Measurements from ENCODE around the gene FAM184B. TPM values are rescaled to one million over a fixed set of nuclear protein-coding genes. Genes with fewer than 3 reads are reported as not detected.

The FAM184B gene
- total RNA-seq, 1 experiment from 2014 or later: 0.07 TPM

DNA sequence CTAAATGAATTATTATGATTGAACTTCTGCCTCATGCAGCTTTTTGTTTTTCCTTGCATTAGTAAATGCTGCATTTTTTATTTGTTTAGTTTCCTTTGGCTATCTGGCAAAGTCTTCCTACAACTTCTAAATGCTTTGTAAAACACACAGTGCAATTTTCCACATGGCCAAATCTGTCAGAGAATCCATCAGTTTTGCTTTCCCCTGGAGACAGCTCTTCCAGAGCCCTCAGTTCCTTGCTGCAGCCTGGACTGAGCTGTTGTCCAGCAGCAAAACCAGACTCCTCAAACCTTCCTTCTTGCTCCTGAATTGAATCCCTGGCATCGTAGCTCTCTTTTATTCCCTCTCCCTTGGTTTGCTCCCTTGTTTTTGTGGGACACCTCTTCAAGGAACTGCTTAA is 124.3 kb downstream of the FAM184B start:
- intact Hi-C loops (cut with micrococcal nuclease): no loop called here
- BruUV-seq (replicated peaks): no TSS peak
- no peak for DNase-seq (ENCODE audit: low read depth, low spot score)
- Histone ChIP-seq H4K20me1 (ENCODE audit: insufficient read depth) (no peaks in the 10 kb centered on the region), H3K4me2 (ENCODE audit: low read length) (no peak overlapping the region), H3K27ac (ENCODE audit: low read depth, low read length) (no peak overlapping the region), H3K4me3 (replicated peaks in 1 of 2; ENCODE audit: low read depth in 1 of 2, low read length in 2 of 2) (no peak overlapping the region), H3K36me3 (ENCODE audit: control insufficient read depth in 1 of 2, insufficient read depth in 2 of 2, low read length in 2 of 2) (no peaks in the 10 kb centered on the region), H3K4me1 (ENCODE audit: control insufficient read depth in 1 of 2, insufficient read depth in 2 of 2, low read length in 2 of 2) (no peaks in the 10 kb centered on the region; a peak in 1 of 4 replicates), H3K79me2 (ENCODE audit: insufficient read depth, low read length) (no peaks in the 10 kb centered on the region), H3K27me3 (ENCODE audit: insufficient read depth, low read length) (no peaks in the 10 kb centered on the region), H3K9me2 (ENCODE audit: insufficient read depth) (no peaks in the 10 kb centered on the region), H3K9me3 (ENCODE audit: control insufficient read depth in 1 of 2, insufficient read depth in 1 of 2, low read depth in 1 of 2, low read length in 2 of 2) (no peaks in the 10 kb centered on the region), H3K9ac (ENCODE audit: low read length) (no peak overlapping the region), H2AFZ (ENCODE audit: low read depth, low read length, poor library complexity, severe bottlenecking) (no peak overlapping the region)
- ChIA-PET RAD21 (ENCODE audit: low non-redundant PET in 1 of 2, low total read pairs in 2 of 2, uncharacterized antibody in 2 of 2, unreplicated experiment in 2 of 2) (interaction anchor here in 1 of 2 experiments (0.7 kb wide), 1 partner anchor 168 kb away, joined by 4 read pairs; no protein-coding TSS in a partner anchor), POLR2A (interaction anchor here (0.6 kb wide), 1 partner anchor 44 kb away, joined by 4 read pairs; no protein-coding TSS in a partner anchor), CTCF (no interaction called here)
- ATAC-seq: no peak
- no peak for TF ChIP-seq YY1 (IDR thresholded peaks at IDR 0.05; ENCODE audit: extremely low read depth, insufficient replicate concordance, low read depth, low read length)
- TF ChIP-seq SP1 (IDR thresholded peaks at IDR 0.05; ENCODE audit: low read depth): no peak
- TF ChIP-seq ZNF274 (IDR thresholded peaks at IDR 0.05; ENCODE audit: low read depth, low read length): no peak
- no peak for TF ChIP-seq EZH2 (IDR thresholded peaks at IDR 0.05)
- TF ChIP-seq JUND (IDR thresholded peaks at IDR 0.05): no peak
- no peak for TF ChIP-seq EZH2phosphoT487 (IDR thresholded peaks at IDR 0.05; ENCODE audit: borderline replicate concordance)
- TF ChIP-seq CBX3 (IDR thresholded peaks at IDR 0.05; ENCODE audit: low read depth): no peak
- TF ChIP-seq POLR2A (IDR thresholded peaks at IDR 0.05; ENCODE audit: borderline replicate concordance, extremely low read depth, insufficient read depth, insufficient read length): no peak
- TF ChIP-seq RAD21 (IDR thresholded peaks at IDR 0.05; ENCODE audit: low read depth): no peak
- no peak for TF ChIP-seq TCF7L2 (IDR thresholded peaks at IDR 0.05; ENCODE audit: borderline replicate concordance, extremely low read depth, insufficient read depth, insufficient read length)
- no peak for TF ChIP-seq CEBPB (IDR thresholded peaks at IDR 0.05; ENCODE audit: low read depth)
- TF ChIP-seq POLR2AphosphoS5 (IDR thresholded peaks at IDR 0.05; ENCODE audit: low read depth, low read length): no peak

GRCh38 chr4:17654701-17655100 is 126.7 kb downstream of the FAM184B start:
- no peaks in the 10 kb centered on the region for H4K20me1 ChIP-seq (ENCODE audit: insufficient read depth)
- H3K27ac ChIP-seq (ENCODE audit: low read depth, low read length): no peak overlapping the region
- ChIA-PET CTCF (no interaction called here), POLR2A (no interaction called here), RAD21 (ENCODE audit: low non-redundant PET in 1 of 2, low total read pairs in 2 of 2, uncharacterized antibody in 2 of 2, unreplicated experiment in 2 of 2) (no interaction called here)
- H2AFZ ChIP-seq (ENCODE audit: low read depth, low read length, poor library complexity, severe bottlenecking): no peak overlapping the region
- no peaks in the 10 kb centered on the region; a peak in 1 of 4 replicates for H3K4me1 ChIP-seq (ENCODE audit: control insufficient read depth in 1 of 2, insufficient read depth in 2 of 2, low read length in 2 of 2)
- H3K9me3 ChIP-seq (ENCODE audit: control insufficient read depth in 1 of 2, insufficient read depth in 1 of 2, low read depth in 1 of 2, low read length in 2 of 2): no peaks in the 10 kb centered on the region
- no peaks in the 10 kb centered on the region for H3K36me3 ChIP-seq (ENCODE audit: control insufficient read depth in 1 of 2, insufficient read depth in 2 of 2, low read length in 2 of 2)
- no peak for TF ChIP-seq CTCF (IDR thresholded peaks at IDR 0.05 in 2 of 3, conservative IDR thresholded peaks at IDR 0.05 in 1 of 3; ENCODE audit: borderline replicate concordance in 1 of 3, insufficient read depth in 1 of 3, low read depth in 2 of 3, low read length in 2 of 3)
- no peak for TF ChIP-seq POLR2AphosphoS5 (IDR thresholded peaks at IDR 0.05; ENCODE audit: low read depth, low read length)
- TF ChIP-seq ZNF274 (IDR thresholded peaks at IDR 0.05; ENCODE audit: low read depth, low read length): no peak
- TF ChIP-seq ATF3 (IDR thresholded peaks at IDR 0.05): no peak
- TF ChIP-seq SP1 (IDR thresholded peaks at IDR 0.05; ENCODE audit: low read depth): no peak
- no peak for TF ChIP-seq JUND (IDR thresholded peaks at IDR 0.05)
- no peak for TF ChIP-seq YY1 (IDR thresholded peaks at IDR 0.05; ENCODE audit: extremely low read depth, insufficient replicate concordance, low read depth, low read length)
- TF ChIP-seq, protein P1, sequence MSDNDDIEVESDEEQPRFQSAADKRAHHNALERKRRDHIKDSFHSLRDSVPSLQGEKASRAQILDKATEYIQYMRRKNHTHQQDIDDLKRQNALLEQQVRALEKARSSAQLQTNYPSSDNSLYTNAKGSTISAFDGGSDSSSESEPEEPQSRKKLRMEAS (IDR thresholded peaks at IDR 0.05): no peak
- TF ChIP-seq TCF7L2 (IDR thresholded peaks at IDR 0.05; ENCODE audit: borderline replicate concordance, extremely low read depth, insufficient read depth, insufficient read length): no peak
- TF ChIP-seq ELF1 (IDR thresholded peaks at IDR 0.05; ENCODE audit: borderline replicate concordance, low read depth): no peak
- no peak for TF ChIP-seq POLR2A (IDR thresholded peaks at IDR 0.05; ENCODE audit: borderline replicate concordance, extremely low read depth, insufficient read depth, insufficient read length)
- TF ChIP-seq ZFX (IDR thresholded peaks at IDR 0.05): no peak
- no peak for ATAC-seq
- no peak for DNase-seq (ENCODE audit: low read depth, low spot score)
- no peaks in the 10 kb centered on the region for H3K9me2 ChIP-seq (ENCODE audit: insufficient read depth)
- H3K4me3 ChIP-seq (replicated peaks in 1 of 2; ENCODE audit: low read depth in 1 of 2, low read length in 2 of 2): no peak overlapping the region
- no peak overlapping the region for H3K4me2 ChIP-seq (ENCODE audit: low read length)
- H3K27me3 ChIP-seq (ENCODE audit: insufficient read depth, low read length): no peaks in the 10 kb centered on the region
- intact Hi-C loops (cut with micrococcal nuclease): no loop called here
- H3K79me2 ChIP-seq (ENCODE audit: insufficient read depth, low read length): no peaks in the 10 kb centered on the region
- BruUV-seq (replicated peaks): no TSS peak
- H3K9ac ChIP-seq (ENCODE audit: low read length): no peak overlapping the region

Data from HCT116 (cell line).